NCI-H446 (cell line): Measurements from ENCODE around the gene LRP3.

Experiments
- DNase-seq, 2 experiments: peaks; one replicate each; lab custom pipeline; 2025; lab: John Stamatoyannopoulos, UW

LRP3 gene

DNA sequence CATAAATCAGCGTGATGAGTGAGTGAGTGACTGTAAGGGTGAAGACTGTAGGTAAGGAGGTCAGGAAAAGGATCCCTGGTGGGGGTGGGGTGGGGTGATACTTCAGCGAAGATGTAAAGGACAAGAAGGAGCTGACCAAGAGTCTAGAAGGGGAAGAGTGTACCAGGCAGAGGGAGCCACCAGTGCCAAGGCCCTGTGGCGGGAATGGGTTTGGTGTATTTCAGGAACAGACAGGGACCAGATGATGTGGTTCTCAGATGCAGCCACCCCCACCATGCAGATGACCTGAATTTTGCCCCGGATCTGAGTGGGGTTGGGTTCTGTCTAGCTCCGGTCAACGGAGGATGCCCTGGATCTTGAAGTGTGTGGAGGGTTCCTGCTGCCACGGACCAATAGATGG is 61.7 kb downstream of the LRP3 start:
- DNase-seq = no peak

DNA sequence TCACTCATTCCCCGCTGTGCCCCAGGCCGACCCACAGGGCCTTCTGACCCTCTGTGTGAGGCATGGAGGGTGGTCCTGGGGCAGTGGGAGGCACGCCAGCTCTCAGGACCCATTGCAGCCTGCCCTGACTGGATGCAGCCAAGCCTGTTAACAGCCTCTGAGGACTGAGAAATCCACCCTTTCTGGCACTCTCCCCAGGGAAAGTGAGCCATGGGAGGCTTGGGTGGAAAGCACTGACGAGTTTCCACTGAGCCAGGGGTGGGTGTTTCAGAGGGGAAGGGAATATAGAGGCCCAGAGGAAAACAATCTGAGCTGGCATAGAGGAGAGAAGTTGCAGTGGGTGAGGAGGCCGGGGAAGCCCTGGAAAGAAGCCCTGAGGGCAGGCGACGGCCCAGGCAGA is 62.1 kb downstream of the LRP3 start:
- no peak for DNase-seq

DNA sequence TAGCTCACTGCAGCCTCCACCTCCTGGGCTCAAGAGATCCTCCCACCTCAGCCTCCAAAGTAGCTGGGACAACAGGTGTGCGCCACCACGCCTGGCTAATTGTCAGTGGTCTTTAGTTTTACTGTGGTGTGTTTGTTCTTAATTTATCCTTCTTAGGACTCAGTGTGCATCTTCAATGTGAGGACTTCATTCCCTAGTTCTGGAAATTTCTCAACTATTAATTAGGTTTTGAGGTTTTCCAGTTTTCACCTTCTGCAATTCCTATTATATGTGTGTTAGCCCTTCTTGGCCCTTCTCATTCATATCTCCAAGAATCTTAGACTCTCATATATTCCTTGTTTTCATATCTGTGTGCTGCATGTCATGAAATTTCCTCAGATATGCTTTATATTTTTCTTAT is 63.7 kb downstream of the LRP3 start:
- DNase-seq = no peak
